ENCODE data around the gene ERC2. TPM values are rescaled to one million over a fixed set of nuclear protein-coding genes. Genes with fewer than 3 reads are reported as not detected.

Gene ERC2
- total RNA-seq, 1 donor from 2014 or later = 0.11 TPM

- H3K27me3 ChIP-seq = no peaks in the 10 kb centered on the region
- intact Hi-C loops (cut with DNase I) = no loop called here
- no peaks in the 10 kb centered on the region for H3K36me3 ChIP-seq
- no peaks in the 10 kb centered on the region for H3K4me1 ChIP-seq
- TF ChIP-seq CTCF (IDR thresholded peaks at IDR 0.05) = no peak
- no peak overlapping the region for H3K4me3 ChIP-seq
- H3K27ac ChIP-seq = no peak overlapping the region
- no peak for DNase-seq (ENCODE audit: low spot score in 2 of 2)
- no peaks in the 10 kb centered on the region for H3K9me3 ChIP-seq
These were observed 880.0 kb downstream of the ERC2 start for GRCh38 chr3:55588146-55588765.

- Histone ChIP-seq H3K9me3 (no peaks in the 10 kb centered on the region), H3K4me1 (no peaks in the 10 kb centered on the region), H3K27me3 (no peaks in the 10 kb centered on the region), H3K4me3 (no peak overlapping the region), H3K36me3 (no peaks in the 10 kb centered on the region), H3K27ac (no peak overlapping the region)
- intact Hi-C loops (cut with DNase I) = no loop called here
- TF ChIP-seq CTCF (IDR thresholded peaks at IDR 0.05) = no peak
- no peak for DNase-seq (ENCODE audit: low spot score in 2 of 2)
These were observed 882.4 kb downstream of the ERC2 start for GRCh38 chr3:55585856-55586255.

DNA sequence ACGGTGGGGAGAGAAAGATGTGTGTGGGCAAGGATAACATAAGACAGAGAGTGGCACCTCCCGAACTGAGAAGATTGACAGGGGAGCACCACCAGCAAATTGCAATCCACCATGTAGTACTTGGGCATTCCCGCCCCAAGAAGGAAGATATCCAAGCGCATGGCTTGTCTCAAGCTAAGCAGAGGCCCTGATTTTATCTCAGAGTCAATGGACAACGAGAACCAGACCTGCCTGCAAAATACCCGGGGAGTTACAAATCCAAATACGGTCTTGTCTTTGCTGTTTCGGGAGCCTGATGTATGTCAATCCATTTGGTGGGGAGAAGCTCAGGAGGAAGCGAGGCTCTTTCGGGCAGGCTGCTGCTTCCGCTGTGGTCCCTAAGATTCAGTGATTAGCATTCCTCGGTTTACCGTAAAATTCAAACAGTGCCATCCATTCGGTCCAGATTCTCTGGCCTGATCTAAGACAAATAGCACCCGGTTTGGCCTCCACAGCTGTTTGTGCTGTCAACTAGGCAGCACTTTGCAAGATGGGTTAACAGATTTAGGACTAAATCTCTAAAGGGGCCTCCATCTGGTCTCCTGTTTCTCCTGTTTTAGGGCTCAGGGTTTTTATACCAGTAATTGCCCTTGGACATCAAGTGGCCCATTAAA is 883.4 kb downstream of the ERC2 start:
- H3K27me3 ChIP-seq = no peaks in the 10 kb centered on the region
- no peak for TF ChIP-seq CTCF (IDR thresholded peaks at IDR 0.05)
- no peak overlapping the region for H3K4me3 ChIP-seq
- no peaks in the 10 kb centered on the region for H3K9me3 ChIP-seq
- H3K36me3 ChIP-seq = no peaks in the 10 kb centered on the region
- H3K4me1 ChIP-seq = no peaks in the 10 kb centered on the region
- DNase-seq (ENCODE audit: low spot score in 2 of 2) = no peak
- no peak overlapping the region for H3K27ac ChIP-seq
- intact Hi-C loops (cut with DNase I) = no loop called here

GRCh38 chr3:55584030-55584429 is 884.2 kb downstream of the ERC2 start:
- H3K9me3 ChIP-seq = no peaks in the 10 kb centered on the region
- H3K4me1 ChIP-seq = no peaks in the 10 kb centered on the region
- no peak overlapping the region for H3K4me3 ChIP-seq
- no peak overlapping the region for H3K27ac ChIP-seq
- intact Hi-C loops (cut with DNase I) = no loop called here
- TF ChIP-seq CTCF (IDR thresholded peaks at IDR 0.05) = no peak
- DNase-seq (ENCODE audit: low spot score in 2 of 2) = no peak
- H3K27me3 ChIP-seq = no peaks in the 10 kb centered on the region
- H3K36me3 ChIP-seq = no peaks in the 10 kb centered on the region

GRCh38 chr3:55583475-55583874 is 884.8 kb downstream of the ERC2 start:
- no peak overlapping the region for H3K27ac ChIP-seq
- intact Hi-C loops (cut with DNase I) = no loop called here
- no peaks in the 10 kb centered on the region for H3K4me1 ChIP-seq
- no peak for TF ChIP-seq CTCF (IDR thresholded peaks at IDR 0.05)
- H3K9me3 ChIP-seq = no peaks in the 10 kb centered on the region
- no peaks in the 10 kb centered on the region for H3K27me3 ChIP-seq
- no peaks in the 10 kb centered on the region for H3K36me3 ChIP-seq
- no peak for DNase-seq (ENCODE audit: low spot score in 2 of 2)
- no peak overlapping the region for H3K4me3 ChIP-seq
